ENCODE results near the gene BIRC3.

DNA sequence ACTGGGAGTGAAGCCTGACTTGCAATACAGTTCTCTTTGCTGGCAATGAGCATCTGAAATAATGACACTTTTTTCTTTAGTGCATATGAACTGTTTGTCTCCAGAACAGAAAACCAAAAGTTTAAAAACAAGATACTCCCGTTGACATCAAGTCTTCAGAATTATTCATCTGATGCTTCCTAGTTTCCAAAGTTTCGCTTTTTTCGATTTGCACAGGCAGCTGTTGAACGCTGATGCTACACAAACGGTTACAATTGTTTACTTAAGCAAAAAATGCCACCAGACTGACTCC, 29.1 kb downstream of the BIRC3 start:
- TF ChIP-seq GATA2 (IDR thresholded peaks at IDR 0.05; ENCODE audit: low read depth, low read length), result no peak
- no peak for TF ChIP-seq GATA3 (IDR thresholded peaks at IDR 0.05; ENCODE audit: low read depth, low read length)

All from SH-SY5Y (cell line).